GM10266 (cell line): ENCODE data around the gene F5.
"Not testable (repeated sequence)": the region's sequence is repeated elsewhere in the genome, so short reads cannot be mapped to it uniquely, and the experiment has no call there.

ENCODE experiments used
- DNase-seq: peaks from one replicate; pipeline ENCODE4 v3.0.0; 2012; ENCODE audit errors: extremely low spot score
- TF ChIP-seq, protein P1 (sequence below): IDR thresholded peaks from 2 replicates; pipeline ENCODE4 v1.5.1; 2012; ENCODE audit warnings: mild to moderate bottlenecking, low read depth; ENCODE audit not compliant: control insufficient read depth, insufficient read depth; ENCODE audit errors: missing control alignments

Gene F5

DNA sequence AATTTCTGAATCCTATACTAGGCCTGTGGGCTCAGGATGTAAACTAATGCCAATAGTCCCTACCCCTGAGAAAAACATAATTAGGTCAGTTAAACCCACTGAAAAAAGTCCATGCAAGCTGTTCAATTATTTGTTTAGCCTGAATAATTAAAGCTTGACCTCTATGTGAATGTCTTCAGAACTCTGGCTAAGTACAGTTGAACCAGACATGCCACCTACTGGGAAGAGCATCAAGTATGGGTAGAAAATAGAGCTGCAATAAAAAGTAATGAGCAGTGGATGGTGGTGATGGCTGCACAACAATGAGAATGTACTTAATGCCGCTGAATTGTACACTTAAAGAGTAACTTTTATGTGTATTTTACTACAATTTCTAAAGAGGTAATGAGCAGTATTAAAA, 76.9 kb downstream of the F5 start:
- DNase-seq, result no peak
- TF ChIP-seq, protein P1, sequence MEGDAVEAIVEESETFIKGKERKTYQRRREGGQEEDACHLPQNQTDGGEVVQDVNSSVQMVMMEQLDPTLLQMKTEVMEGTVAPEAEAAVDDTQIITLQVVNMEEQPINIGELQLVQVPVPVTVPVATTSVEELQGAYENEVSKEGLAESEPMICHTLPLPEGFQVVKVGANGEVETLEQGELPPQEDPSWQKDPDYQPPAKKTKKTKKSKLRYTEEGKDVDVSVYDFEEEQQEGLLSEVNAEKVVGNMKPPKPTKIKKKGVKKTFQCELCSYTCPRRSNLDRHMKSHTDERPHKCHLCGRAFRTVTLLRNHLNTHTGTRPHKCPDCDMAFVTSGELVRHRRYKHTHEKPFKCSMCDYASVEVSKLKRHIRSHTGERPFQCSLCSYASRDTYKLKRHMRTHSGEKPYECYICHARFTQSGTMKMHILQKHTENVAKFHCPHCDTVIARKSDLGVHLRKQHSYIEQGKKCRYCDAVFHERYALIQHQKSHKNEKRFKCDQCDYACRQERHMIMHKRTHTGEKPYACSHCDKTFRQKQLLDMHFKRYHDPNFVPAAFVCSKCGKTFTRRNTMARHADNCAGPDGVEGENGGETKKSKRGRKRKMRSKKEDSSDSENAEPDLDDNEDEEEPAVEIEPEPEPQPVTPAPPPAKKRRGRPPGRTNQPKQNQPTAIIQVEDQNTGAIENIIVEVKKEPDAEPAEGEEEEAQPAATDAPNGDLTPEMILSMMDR, result no peak

DNA sequence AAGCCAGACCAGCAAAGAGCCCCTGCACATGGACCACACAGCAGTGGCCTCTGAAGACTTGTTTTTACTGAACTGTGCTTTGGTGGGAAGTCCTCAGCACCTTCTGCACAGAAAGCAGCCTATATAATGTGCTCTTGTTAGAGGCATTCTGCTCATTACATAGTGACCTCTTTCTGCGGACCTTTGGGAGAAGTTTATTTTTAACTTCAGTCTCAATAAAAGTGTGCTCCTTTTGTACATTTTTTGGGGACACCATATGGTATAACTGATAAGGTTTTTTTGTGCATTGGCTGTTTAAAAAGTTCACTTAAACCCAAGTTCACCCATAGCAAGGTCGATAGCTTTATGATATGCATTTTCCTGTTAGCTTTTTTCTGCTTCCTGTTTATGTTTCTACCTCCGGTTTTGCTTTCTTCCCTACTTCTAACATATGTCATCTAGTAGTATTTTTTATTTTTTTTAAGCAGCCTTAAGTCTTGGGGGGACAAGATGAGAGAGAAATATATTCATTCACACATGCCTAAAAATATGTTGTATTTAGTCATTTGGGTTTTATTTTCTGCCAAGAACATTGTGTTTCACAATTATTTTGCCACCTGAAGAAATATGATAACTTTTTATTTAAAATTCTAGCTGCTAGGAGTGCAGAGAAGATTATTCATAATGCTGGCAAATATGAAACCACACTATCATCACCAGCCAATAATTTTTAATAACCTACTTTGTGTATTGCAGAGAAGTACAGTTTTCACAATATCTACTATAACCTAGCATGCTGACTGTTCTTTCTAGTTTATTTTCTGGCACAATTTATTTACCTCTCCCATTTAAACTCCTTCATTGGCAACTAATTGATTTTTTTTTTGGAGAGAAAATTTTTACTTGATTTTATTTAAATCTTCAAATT, 77.6 kb downstream of the F5 start:
- DNase-seq, result no peak
- TF ChIP-seq, protein P1, result no peak

DNA sequence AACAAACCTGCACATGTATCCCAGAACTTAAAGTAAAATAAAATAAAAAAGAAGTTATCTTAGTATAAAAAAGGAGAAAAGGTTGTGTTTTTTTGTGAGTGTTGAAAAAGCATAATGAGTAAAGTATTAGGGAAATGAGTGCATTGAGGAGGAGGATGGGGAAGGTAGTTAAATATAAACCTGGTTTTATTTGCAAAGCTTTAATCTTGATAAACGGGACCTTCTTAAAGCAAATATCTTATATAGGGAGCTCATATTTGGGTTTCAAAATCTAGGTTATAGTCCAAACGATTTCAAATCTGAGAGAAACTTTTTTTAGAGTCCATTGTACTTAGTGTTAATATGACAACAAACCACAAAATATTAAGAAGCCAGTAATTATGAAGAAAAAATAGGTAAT, 78.9 kb downstream of the F5 start:
- TF ChIP-seq, protein P1, result no peak

DNA sequence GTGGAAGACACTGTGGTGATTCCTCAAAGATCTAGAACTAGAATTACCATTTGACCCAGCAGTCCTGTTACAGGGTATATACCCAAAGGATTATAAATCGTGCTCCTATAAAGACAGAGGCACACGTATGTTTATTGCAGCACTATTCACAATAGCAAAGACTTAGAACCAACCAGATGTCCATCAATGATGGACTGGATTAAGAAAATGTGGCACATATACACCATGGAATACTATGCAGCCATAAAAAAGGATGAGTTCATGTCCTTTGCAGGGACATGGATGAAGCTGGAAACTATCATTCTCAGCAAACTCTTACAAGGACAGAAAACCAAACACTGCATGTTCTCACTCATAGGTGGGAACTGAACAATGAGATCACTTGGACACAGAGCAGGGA, 82.7 kb downstream of the F5 start:
- DNase-seq, result not testable (repeated sequence)

More for the DNA sequence above, 78.9 kb downstream of the F5 start:
- DNase-seq, result no peak

DNA sequence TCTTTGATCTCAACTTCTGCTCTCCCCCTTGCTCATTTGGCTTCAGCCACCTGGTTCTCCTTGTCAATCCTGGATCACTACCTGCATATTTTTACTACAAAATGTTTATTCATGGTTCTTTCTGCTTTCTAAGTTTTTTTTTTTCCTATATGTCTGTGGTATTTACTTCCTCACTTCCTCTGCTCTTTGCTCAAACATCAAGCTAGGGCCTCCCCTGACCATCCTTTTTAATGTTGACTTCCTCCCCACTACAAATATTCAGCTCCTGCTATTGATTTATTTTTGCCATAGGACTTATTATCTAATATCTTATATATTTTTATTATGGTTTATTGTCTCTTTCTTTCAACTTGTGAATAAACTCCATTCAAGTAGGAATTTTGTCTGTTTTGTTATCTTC, 86.5 kb downstream of the F5 start:
- TF ChIP-seq, protein P1, result no peak
- DNase-seq, result no peak

DNA sequence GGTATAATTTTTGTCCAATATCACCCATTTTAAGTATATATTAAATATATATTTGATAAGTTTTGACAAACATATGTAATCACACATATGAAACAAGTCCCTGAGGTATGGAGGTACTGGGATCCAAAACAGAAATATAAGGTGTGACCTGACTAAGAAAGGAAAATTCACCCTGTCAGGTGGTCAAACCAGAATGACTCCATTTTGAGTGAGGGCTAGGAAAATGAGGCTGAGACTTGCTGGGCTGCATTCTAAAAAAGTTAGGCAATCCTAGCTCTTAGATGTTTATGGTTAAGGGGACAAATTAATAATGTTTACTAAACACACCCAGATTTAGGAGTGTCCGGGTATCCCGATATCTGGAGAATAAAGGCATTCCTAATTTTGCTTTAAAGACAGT, 89.0 kb downstream of the F5 start:
- no peak for DNase-seq
- TF ChIP-seq, protein P1, result no peak

DNA sequence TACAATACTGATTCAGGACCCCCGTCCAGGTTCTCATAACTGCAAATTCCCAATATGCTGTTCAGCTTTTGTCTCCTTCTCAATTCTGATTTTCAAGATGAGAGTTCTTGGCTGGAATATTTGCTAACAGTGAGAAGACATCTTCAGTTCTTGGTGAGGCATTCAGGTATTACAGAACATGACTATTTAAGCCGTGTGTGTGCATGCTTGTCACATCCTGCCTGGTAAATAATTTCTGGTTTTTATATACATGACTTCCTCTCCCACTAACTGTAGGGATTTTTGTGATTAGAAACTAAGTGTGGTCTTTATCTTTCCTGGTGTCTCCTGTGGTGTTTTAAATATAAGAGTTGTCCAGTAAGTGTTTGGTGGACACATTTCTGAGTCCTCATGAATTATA, 90.4 kb downstream of the F5 start:
- DNase-seq, result no peak
- TF ChIP-seq, protein P1, result no peak
